Right atrium auricular region (tissue), 2 donors: ENCODE results near the gene PCDHA5. TPM values are rescaled to one million over a fixed set of nuclear protein-coding genes. Genes with fewer than 3 reads are reported as not detected.
"Not testable (repeated sequence)": the region's sequence is repeated elsewhere in the genome, so short reads cannot be mapped to it uniquely, and the experiment has no call there.

ENCODE experiments used
- DNase-seq: peaks from one replicate; pipeline ENCODE4 v3.0.0-alpha.2; 2019; ENCODE audit warnings: low spot score
- H3K27ac ChIP-seq, 2 donors: fragments of 200-600 bp; sonication (generic); 1 replicate in 1 of 2; 2 replicates in 1 of 2; pipeline ENCODE4 v1.5.1; 2016 to 2019
- H3K27me3 ChIP-seq, 2 donors: fragments of 200-600 bp; sonication (generic); one replicate each; pipeline versions ENCODE4 v1.5.1 to v1.6.0; 2017 to 2019
- H3K36me3 ChIP-seq: fragments of 200-600 bp; sonication (generic); one replicate; pipeline ENCODE4 v1.5.1; 2016
- H3K4me1 ChIP-seq, 2 donors: fragments of 200-600 bp; sonication (generic); one replicate each; pipeline versions ENCODE4 v1.5.1 to v1.6.0; 2017 to 2019
- H3K4me3 ChIP-seq, 2 donors: fragments of 200-600 bp; sonication (generic); 1 replicate in 1 of 2; 2 replicates in 1 of 2; pipeline ENCODE4 v1.5.1; 2017 to 2019; ENCODE audit warnings: mild to moderate bottlenecking in 1 of 2, moderate library complexity in 1 of 2
- H3K9me3 ChIP-seq, 2 donors: fragments of 200-600 bp; sonication (generic); one replicate each; pipeline ENCODE4 v1.5.1; 2019
- CTCF ChIP-seq, 2 donors: fragments of 200-600 bp; sonication (generic); IDR thresholded peaks; one replicate each; pipeline ENCODE4 v1.5.1; 2019; ENCODE audit warnings: antibody characterized with exemption in 2 of 2
- total RNA-seq, 2 donors: library from RNA; depleted of rRNA; stranded (reverse); fragments of >200 nt; gene quantifications; one replicate each; pipeline ENCODE4 v1.1.0, GENCODE V29; 2016

PCDHA5 gene
- under 1 TPM in 1 of 2 donors, not detected in 1; 0.16 TPM for total RNA-seq

- Histone ChIP-seq H3K9me3 (peaks cover 0 to 37% of the 10 kb centered on the region in 2 donors), H3K27me3 (no peaks in the 10 kb centered on the region), H3K4me1 (no peaks in the 10 kb centered on the region), H3K27ac (no peak within 1 kb of the TSS), H3K36me3 (no peaks in the 10 kb centered on the region), H3K4me3 (peak within 1 kb of the TSS in 1 of 2 donors; percentile 17)
- no peak for DNase-seq
- TF ChIP-seq CTCF (IDR thresholded peaks at IDR 0.05) = peak in 1 of 2 donors; percentile 52
Observed at GRCh38 chr5:140821375-140822280, at the start of gene PCDHA5. Gene PCDHA5, plus strand, starts transcription at chr5:140821613.

DNA sequence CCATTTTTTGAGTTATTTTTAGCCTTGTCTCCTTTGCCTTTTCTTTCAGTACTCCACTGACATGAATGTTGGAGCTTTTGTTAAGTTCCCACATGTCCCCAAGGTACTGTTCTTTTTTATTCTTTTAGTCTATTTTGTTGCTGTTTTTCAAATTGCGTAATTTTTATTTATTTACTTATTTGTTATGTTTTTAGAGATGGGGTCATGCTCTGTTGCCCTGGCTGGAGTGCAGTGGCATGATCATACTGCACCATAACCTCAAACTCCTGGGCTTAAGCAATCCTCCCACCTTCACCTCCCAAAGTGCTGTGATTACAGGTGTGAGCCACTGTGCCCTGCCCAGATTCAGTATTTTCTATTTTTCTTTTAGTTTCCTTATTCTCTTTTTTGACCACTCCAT is 40.9 kb upstream of the PCDHA5 start:
- Histone ChIP-seq H3K36me3 (no peaks in the 10 kb centered on the region), H3K4me1 (no peaks in the 10 kb centered on the region), H3K27ac (no peak overlapping the region), H3K27me3 (no peaks in the 10 kb centered on the region), H3K4me3 (no peak overlapping the region), H3K9me3 (peaks cover 0 to 87% of the 10 kb centered on the region in 2 donors)
- no peak for TF ChIP-seq CTCF (IDR thresholded peaks at IDR 0.05)
- no peak for DNase-seq

- no peak for TF ChIP-seq CTCF (IDR thresholded peaks at IDR 0.05)
- H3K9me3 ChIP-seq = peaks cover 6 to 90% of the 10 kb centered on the region in 2 donors
- no peaks in the 10 kb centered on the region for H3K27me3 ChIP-seq
Observed at GRCh38 chr5:140785905-140786686, 35.3 kb upstream of the PCDHA5 start, which contains the start of gene PCDHA1. Gene PCDHA1, plus strand, starts transcription at chr5:140786140.

GRCh38 chr5:140787422-140787821 is 34.0 kb upstream of the PCDHA5 start:
- H3K36me3 ChIP-seq, DNase-seq, H3K27ac ChIP-seq, H3K4me1 ChIP-seq, H3K4me3 ChIP-seq, H3K27me3 ChIP-seq: not testable (repeated sequence)
- H3K9me3 ChIP-seq = peaks cover 6 to 90% of the 10 kb centered on the region in 2 donors

More at GRCh38 chr5:140785905-140786686, 35.3 kb upstream of the PCDHA5 start, which contains the start of gene PCDHA1:
- H3K4me1 ChIP-seq = no peaks in the 10 kb centered on the region
- no peak within 1 kb of the TSS for H3K27ac ChIP-seq
- DNase-seq = no peak
- no peak within 1 kb of the TSS for H3K4me3 ChIP-seq
- H3K36me3 ChIP-seq = no peaks in the 10 kb centered on the region

GRCh38 chr5:140787849-140788504 is 33.4 kb upstream of the PCDHA5 start:
- H3K4me1 ChIP-seq, H3K36me3 ChIP-seq, H3K27me3 ChIP-seq, H3K27ac ChIP-seq, DNase-seq, H3K4me3 ChIP-seq: not testable (repeated sequence)
- peaks cover 6 to 89% of the 10 kb centered on the region in 2 donors for H3K9me3 ChIP-seq

- H3K4me1 ChIP-seq = no peaks in the 10 kb centered on the region
- no peak overlapping the region for H3K27ac ChIP-seq
- no peaks in the 10 kb centered on the region for H3K27me3 ChIP-seq
- peaks cover 6 to 92% of the 10 kb centered on the region in 2 donors for H3K9me3 ChIP-seq
- no peak overlapping the region for H3K4me3 ChIP-seq
- TF ChIP-seq CTCF (IDR thresholded peaks at IDR 0.05) = no peak
- no peak for DNase-seq
- no peaks in the 10 kb centered on the region for H3K36me3 ChIP-seq
Observed at GRCh38 chr5:140791089-140791488, 30.3 kb upstream of the PCDHA5 start.
